ENCODE measurements around the gene SBF2. TPM values are rescaled to one million over a fixed set of nuclear protein-coding genes. Genes with fewer than 3 reads are reported as not detected.
"Not testable (repeated sequence)": the region's sequence is repeated elsewhere in the genome, so short reads cannot be mapped to it uniquely, and the experiment has no call there.

SBF2 gene
- total RNA-seq, 1 experiment from 2014 or later, result 31.3 TPM

GRCh38 chr11:9936754-9937153 is 357.3 kb downstream of the SBF2 start:
- Histone ChIP-seq H3F3A (ENCODE audit: low read length, unreplicated experiment) (no peaks in the 10 kb centered on the region), H3K4me3 (ENCODE audit: low read length) (no peak overlapping the region), H2AFZ (ENCODE audit: low read length) (no peak overlapping the region), H3K4me1 (ENCODE audit: insufficient read depth, low read length) (no peaks in the 10 kb centered on the region), H3K9ac (ENCODE audit: low read length) (no peak overlapping the region), H3K9me2 (replicated peaks; ENCODE audit: low read length) (no peaks in the 10 kb centered on the region), H4K20me1 (ENCODE audit: low read length) (no peaks in the 10 kb centered on the region), H3K27me3 (ENCODE audit: low read length) (no peaks in the 10 kb centered on the region), H3K27ac (ENCODE audit: low read length) (no peak overlapping the region), H3K79me2 (ENCODE audit: low read length) (no peaks in the 10 kb centered on the region), H3K36me3 (ENCODE audit: low read depth, low read length) (no peaks in the 10 kb centered on the region), H3K4me2 (ENCODE audit: low read length) (no peak overlapping the region), H3K9me3 (ENCODE audit: low read length) (no peaks in the 10 kb centered on the region)
- BruUV-seq (replicated peaks), result no TSS peak
- intact Hi-C loops (cut with micrococcal nuclease), result no loop called here
- TF ChIP-seq, protein P1, sequence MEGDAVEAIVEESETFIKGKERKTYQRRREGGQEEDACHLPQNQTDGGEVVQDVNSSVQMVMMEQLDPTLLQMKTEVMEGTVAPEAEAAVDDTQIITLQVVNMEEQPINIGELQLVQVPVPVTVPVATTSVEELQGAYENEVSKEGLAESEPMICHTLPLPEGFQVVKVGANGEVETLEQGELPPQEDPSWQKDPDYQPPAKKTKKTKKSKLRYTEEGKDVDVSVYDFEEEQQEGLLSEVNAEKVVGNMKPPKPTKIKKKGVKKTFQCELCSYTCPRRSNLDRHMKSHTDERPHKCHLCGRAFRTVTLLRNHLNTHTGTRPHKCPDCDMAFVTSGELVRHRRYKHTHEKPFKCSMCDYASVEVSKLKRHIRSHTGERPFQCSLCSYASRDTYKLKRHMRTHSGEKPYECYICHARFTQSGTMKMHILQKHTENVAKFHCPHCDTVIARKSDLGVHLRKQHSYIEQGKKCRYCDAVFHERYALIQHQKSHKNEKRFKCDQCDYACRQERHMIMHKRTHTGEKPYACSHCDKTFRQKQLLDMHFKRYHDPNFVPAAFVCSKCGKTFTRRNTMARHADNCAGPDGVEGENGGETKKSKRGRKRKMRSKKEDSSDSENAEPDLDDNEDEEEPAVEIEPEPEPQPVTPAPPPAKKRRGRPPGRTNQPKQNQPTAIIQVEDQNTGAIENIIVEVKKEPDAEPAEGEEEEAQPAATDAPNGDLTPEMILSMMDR (conservative IDR thresholded peaks at IDR 0.05; ENCODE audit: low read depth, low read length), result no peak
- TF ChIP-seq EZH2 (IDR thresholded peaks at IDR 0.05; ENCODE audit: low read length, unreplicated experiment) (no peak), EZH2phosphoT487 (IDR thresholded peaks at IDR 0.05; ENCODE audit: borderline replicate concordance, low read length) (no peak)
- CTCF ChIA-PET, result no interaction called here
- POLR2A ChIA-PET (ENCODE audit: unreplicated experiment), result no interaction called here
- ATAC-seq (no peak), DNase-seq (no peak)

- H3K9me2 ChIP-seq (replicated peaks; ENCODE audit: low read length); BruUV-seq (replicated peaks); intact Hi-C loops (cut with micrococcal nuclease); DNase-seq; POLR2A ChIA-PET (ENCODE audit: unreplicated experiment); ATAC-seq; H3K27me3 ChIP-seq (ENCODE audit: low read length); H2AFZ ChIP-seq (ENCODE audit: low read length); H3K4me2 ChIP-seq (ENCODE audit: low read length); H3K9me3 ChIP-seq (ENCODE audit: low read length); H3K79me2 ChIP-seq (ENCODE audit: low read length); H3K4me3 ChIP-seq (ENCODE audit: low read length); CTCF ChIA-PET; H4K20me1 ChIP-seq (ENCODE audit: low read length); H3K4me1 ChIP-seq (ENCODE audit: insufficient read depth, low read length); H3F3A ChIP-seq (ENCODE audit: low read length, unreplicated experiment); H3K27ac ChIP-seq (ENCODE audit: low read length); H3K9ac ChIP-seq (ENCODE audit: low read length); H3K36me3 ChIP-seq (ENCODE audit: low read depth, low read length): not testable (repeated sequence)
These were observed 361.2 kb downstream of the SBF2 start for GRCh38 chr11:9932843-9933242.

DNA sequence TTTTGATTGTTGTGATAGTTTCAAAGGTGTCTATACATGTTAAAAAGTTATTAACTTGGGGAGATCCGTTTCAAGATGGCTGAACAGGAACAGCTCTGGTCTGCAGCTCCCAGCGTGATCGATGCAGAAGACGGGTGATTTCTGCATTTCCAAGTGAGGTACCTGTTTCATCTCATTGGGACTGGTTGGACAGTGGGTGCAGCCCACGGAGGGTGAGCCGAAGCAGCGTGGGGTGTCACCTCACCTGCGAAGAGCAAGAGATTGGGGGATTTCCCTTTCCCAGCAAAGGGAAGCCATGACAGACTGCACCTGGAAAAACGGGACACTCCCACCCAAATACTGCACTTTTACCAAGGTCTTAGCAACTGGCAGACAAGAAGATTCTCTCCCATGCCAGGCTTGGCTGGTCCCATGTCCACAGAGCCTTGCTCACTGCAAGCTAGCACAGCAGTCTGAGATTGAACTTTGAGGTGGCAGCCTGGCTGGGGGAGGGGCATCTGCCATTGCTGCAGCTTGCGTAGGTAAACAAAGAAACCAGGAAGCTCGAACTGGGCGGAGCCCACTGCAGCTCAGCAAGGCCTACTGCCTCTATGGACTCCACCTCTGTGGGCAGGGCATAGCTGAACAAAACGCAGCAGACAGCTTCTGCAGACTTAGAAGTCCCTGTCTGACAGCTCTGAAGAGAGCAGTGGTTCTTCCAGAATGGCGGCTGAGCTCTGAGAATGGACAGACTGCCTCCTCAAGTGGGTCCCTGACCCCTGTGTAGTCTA is 363.3 kb downstream of the SBF2 start:
- H2AFZ ChIP-seq (ENCODE audit: low read length); H4K20me1 ChIP-seq (ENCODE audit: low read length); H3K9ac ChIP-seq (ENCODE audit: low read length); BruUV-seq (replicated peaks); H3K27me3 ChIP-seq (ENCODE audit: low read length); H3K79me2 ChIP-seq (ENCODE audit: low read length); H3K36me3 ChIP-seq (ENCODE audit: low read depth, low read length); H3K4me3 ChIP-seq (ENCODE audit: low read length); intact Hi-C loops (cut with micrococcal nuclease); ATAC-seq; H3K4me2 ChIP-seq (ENCODE audit: low read length); DNase-seq; H3F3A ChIP-seq (ENCODE audit: low read length, unreplicated experiment); H3K4me1 ChIP-seq (ENCODE audit: insufficient read depth, low read length); H3K9me2 ChIP-seq (replicated peaks; ENCODE audit: low read length); POLR2A ChIA-PET (ENCODE audit: unreplicated experiment); H3K9me3 ChIP-seq (ENCODE audit: low read length); H3K27ac ChIP-seq (ENCODE audit: low read length); CTCF ChIA-PET: not testable (repeated sequence)

GRCh38 chr11:9927670-9928069 is 366.3 kb downstream of the SBF2 start:
- no peak for TF ChIP-seq EZH2 (IDR thresholded peaks at IDR 0.05; ENCODE audit: low read length, unreplicated experiment)
- TF ChIP-seq EZH2phosphoT487 (IDR thresholded peaks at IDR 0.05; ENCODE audit: borderline replicate concordance, low read length), result no peak
- TF ChIP-seq, protein P1 (conservative IDR thresholded peaks at IDR 0.05; ENCODE audit: low read depth, low read length), result no peak
- no peaks in the 10 kb centered on the region for H3K4me1 ChIP-seq (ENCODE audit: insufficient read depth, low read length)
- H3F3A ChIP-seq (ENCODE audit: low read length, unreplicated experiment), result no peaks in the 10 kb centered on the region
- no TSS peak for BruUV-seq (replicated peaks)
- no peaks in the 10 kb centered on the region for H3K79me2 ChIP-seq (ENCODE audit: low read length)
- H3K9me3 ChIP-seq (ENCODE audit: low read length), result no peaks in the 10 kb centered on the region
- no peaks in the 10 kb centered on the region for H3K9me2 ChIP-seq (replicated peaks; ENCODE audit: low read length)
- no peak for ATAC-seq
- H3K4me3 ChIP-seq (ENCODE audit: low read length), result no peak overlapping the region
- H3K4me2 ChIP-seq (ENCODE audit: low read length), result no peak overlapping the region
- POLR2A ChIA-PET (ENCODE audit: unreplicated experiment), result no interaction called here
- no peaks in the 10 kb centered on the region for H3K27me3 ChIP-seq (ENCODE audit: low read length)
- H4K20me1 ChIP-seq (ENCODE audit: low read length), result no peaks in the 10 kb centered on the region
- DNase-seq, result no peak
- no peak overlapping the region for H3K9ac ChIP-seq (ENCODE audit: low read length)
- intact Hi-C loops (cut with micrococcal nuclease), result no loop called here
- H3K36me3 ChIP-seq (ENCODE audit: low read depth, low read length), result no peaks in the 10 kb centered on the region
- H2AFZ ChIP-seq (ENCODE audit: low read length), result no peak overlapping the region
- CTCF ChIA-PET, result no interaction called here
- H3K27ac ChIP-seq (ENCODE audit: low read length), result no peak overlapping the region
